ENCODE results near the gene MOAP1. TPM values are rescaled to one million over a fixed set of nuclear protein-coding genes. Genes with fewer than 3 reads are reported as not detected.

The MOAP1 gene
- total RNA-seq, 1 donor from 2014 or later, result 15.8 TPM

DNA sequence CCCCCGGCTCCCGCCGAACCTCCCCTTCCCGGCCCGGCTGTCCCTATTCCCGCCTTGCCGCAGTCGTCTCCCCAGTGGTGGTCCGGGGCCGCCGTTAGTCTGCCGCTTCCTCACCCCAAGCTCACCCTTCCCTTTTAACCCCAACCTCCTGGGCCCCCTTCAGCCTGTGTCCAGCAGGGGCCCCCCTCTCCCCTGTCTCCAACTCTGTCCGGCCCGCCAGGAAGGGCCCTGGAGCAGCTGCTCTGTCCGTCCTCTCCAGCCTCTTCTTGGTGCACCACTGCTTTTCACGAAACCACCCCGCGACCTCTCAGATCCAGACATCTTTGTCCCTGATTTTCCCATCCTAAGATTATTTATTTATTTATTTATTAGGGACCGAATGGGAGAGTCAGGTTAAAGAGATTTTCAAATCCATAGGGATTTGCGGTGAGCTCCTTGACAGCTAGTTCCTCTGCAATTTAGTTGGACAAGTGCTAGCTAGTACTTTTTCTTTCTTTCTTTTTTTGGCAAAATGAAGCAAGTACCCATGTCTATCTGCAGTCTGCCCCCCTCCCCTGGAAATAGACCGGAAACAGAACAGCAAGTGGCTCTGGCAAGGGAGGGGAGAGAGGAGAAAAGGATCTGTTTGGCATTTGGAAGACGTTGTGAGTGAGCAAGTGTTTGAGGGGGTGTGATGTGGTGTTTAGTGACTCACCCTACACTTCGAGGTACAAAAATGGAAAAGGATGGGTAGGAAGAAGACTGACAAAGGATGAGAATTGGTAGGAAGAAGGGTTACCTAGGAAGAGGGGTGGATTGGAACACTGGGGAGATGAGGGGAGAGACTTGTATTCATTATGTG lies 23.0 kb upstream of the MOAP1 start:
- TF ChIP-seq, protein P1, sequence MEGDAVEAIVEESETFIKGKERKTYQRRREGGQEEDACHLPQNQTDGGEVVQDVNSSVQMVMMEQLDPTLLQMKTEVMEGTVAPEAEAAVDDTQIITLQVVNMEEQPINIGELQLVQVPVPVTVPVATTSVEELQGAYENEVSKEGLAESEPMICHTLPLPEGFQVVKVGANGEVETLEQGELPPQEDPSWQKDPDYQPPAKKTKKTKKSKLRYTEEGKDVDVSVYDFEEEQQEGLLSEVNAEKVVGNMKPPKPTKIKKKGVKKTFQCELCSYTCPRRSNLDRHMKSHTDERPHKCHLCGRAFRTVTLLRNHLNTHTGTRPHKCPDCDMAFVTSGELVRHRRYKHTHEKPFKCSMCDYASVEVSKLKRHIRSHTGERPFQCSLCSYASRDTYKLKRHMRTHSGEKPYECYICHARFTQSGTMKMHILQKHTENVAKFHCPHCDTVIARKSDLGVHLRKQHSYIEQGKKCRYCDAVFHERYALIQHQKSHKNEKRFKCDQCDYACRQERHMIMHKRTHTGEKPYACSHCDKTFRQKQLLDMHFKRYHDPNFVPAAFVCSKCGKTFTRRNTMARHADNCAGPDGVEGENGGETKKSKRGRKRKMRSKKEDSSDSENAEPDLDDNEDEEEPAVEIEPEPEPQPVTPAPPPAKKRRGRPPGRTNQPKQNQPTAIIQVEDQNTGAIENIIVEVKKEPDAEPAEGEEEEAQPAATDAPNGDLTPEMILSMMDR (IDR thresholded peaks at IDR 0.05; ENCODE audit: insufficient read depth, low read length, severe bottlenecking), result peak; percentile 32
- Histone ChIP-seq H3K4me3 (ENCODE audit: low read depth, low read length) (peak overlapping the region; percentile 66), H3K36me3 (ENCODE audit: control insufficient read depth, insufficient read depth, low read length) (no peaks in the 10 kb centered on the region), H3K27me3 (ENCODE audit: control insufficient read depth, insufficient read depth, low read length) (no peaks in the 10 kb centered on the region)
- FAIRE-seq (no peak), DNase-seq (ENCODE audit: low read depth) (peak; percentile 75)

DNA sequence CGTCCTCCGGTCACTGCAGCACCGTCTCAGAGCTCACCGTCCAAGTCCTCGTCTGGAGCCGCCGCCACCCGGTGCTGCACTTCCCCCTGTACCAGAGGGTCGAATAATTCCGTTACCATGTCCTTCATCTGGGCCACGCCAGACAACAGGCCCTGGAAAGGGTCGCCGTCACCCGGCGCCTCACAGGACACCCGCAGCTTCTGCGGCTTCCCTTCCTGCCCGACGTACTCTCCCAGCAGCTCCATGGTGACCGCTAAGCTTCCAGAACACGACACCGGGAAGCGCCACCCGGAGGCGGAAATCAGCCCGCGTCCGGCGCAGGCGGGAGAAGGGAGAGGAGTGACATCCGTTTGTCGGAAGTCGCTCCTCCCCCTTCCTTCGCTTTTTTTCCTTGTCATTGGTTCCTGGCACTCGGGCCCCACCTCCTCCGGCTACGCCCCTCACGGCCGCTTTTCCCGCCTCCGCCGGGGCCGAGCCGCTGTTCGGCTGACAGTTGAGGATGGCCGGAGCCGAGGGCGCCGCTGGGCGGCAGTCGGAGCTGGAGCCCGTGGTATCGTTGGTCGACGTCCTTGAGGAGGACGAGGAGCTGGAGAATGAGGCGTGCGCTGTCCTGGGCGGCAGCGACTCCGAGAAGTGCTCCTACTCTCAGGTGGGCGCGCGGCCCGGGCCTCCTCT lies 22.2 kb upstream of the MOAP1 start, which contains the start of the genes GON7 and UBR7:
TSS of gene GON7 (minus strand) at position 273 of the 675 bp plus-strand sequence. CDS start at position 245, 28 bp downstream.
TSS of gene UBR7 (plus strand) at position 464 of the 675 bp plus-strand sequence. CDS start at position 500, 36 bp downstream.
- TF ChIP-seq, protein P1 (IDR thresholded peaks at IDR 0.05; ENCODE audit: insufficient read depth, low read length, severe bottlenecking), result peak; percentile 58
- DNase-seq (ENCODE audit: low read depth) (peak; percentile 93), FAIRE-seq (no peak)
- H3K27me3 ChIP-seq (ENCODE audit: control insufficient read depth, insufficient read depth, low read length), result no peaks in the 10 kb centered on the region
- no peaks in the 10 kb centered on the region for H3K36me3 ChIP-seq (ENCODE audit: control insufficient read depth, insufficient read depth, low read length)
- H3K4me3 ChIP-seq (ENCODE audit: low read depth, low read length), result peak within 1 kb of the TSS; percentile 66

DNA sequence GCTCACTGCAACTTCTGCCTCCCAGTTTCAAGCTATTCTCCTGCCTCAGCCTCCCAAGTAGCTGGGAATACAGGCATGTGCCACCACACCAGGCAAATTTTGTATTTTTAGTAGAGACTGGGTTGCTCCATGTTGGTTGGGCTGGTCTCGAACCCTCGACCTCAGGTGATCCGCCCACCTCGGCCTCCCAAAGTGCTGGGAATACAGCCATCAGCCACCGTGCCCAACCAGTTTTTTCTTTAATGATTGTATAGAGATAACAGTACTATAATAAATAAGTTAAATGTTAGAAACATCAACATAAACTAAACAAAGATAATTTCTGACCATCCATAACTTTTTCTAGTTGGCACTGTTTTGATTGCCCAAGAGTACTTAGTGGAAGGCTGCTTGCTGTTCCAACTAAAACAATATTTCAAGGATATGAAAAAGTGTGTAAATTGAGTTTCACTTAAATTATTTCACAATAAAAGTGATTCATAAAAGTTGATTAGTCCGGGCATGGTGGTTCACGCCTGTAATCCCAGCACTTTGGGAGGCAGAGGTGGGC lies 16.5 kb upstream of the MOAP1 start:
- no peaks in the 10 kb centered on the region for H3K36me3 ChIP-seq (ENCODE audit: control insufficient read depth, insufficient read depth, low read length)
- peak; percentile 27 for DNase-seq (ENCODE audit: low read depth)
- no peak for FAIRE-seq
- H3K4me3 ChIP-seq (ENCODE audit: low read depth, low read length), result no peak overlapping the region
- TF ChIP-seq, protein P1 (IDR thresholded peaks at IDR 0.05; ENCODE audit: insufficient read depth, low read length, severe bottlenecking), result no peak
- no peaks in the 10 kb centered on the region for H3K27me3 ChIP-seq (ENCODE audit: control insufficient read depth, insufficient read depth, low read length)

DNA sequence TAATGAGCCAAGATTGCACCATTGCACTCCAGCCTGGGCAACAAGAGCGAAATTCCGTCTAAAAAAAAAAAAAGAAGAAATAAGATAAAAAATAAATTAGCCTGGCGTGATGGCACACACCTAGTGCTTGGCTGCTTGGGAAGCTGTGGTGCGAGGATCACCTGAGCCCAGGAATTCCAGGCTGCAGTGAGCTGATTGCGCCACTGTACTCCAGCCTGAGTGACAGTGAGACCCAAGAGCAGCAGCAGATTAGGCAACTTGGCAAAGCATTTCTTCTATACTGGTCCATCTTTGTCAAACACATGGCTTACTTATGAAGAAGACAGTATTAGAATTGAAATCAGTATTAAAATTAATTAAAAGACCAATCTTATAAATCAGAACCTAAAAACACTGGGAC lies 15.9 kb upstream of the MOAP1 start:
- Histone ChIP-seq H3K27me3 (ENCODE audit: control insufficient read depth, insufficient read depth, low read length) (no peaks in the 10 kb centered on the region), H3K36me3 (ENCODE audit: control insufficient read depth, insufficient read depth, low read length) (no peaks in the 10 kb centered on the region), H3K4me3 (ENCODE audit: low read depth, low read length) (no peak overlapping the region)
- TF ChIP-seq, protein P1 (IDR thresholded peaks at IDR 0.05; ENCODE audit: insufficient read depth, low read length, severe bottlenecking), result no peak
- FAIRE-seq (no peak), DNase-seq (ENCODE audit: low read depth) (no peak)

DNA sequence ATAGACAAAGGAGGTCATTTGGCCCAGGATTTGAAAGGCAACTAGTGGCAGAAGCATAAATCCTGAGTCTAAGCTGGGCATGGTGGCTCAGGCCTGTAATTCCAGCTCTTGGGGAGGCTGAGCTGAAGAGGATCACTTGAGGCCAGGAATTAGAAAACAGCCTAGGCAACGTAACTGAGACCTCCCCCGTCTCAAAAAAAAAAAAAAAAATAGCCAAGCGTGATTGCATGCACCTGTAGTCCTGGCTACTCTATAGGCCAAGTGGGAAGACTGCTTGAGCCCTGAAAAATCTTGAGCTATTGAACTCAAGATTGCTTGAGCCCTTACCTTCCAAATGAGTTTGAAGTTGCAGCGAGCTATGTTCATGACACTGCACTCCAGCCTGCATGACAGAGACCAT lies 14.3 kb upstream of the MOAP1 start:
- H3K36me3 ChIP-seq (ENCODE audit: control insufficient read depth, insufficient read depth, low read length), result no peaks in the 10 kb centered on the region
- no peak for DNase-seq (ENCODE audit: low read depth)
- no peak overlapping the region for H3K4me3 ChIP-seq (ENCODE audit: low read depth, low read length)
- H3K27me3 ChIP-seq (ENCODE audit: control insufficient read depth, insufficient read depth, low read length), result no peaks in the 10 kb centered on the region
- FAIRE-seq, result no peak
- TF ChIP-seq, protein P1 (IDR thresholded peaks at IDR 0.05; ENCODE audit: insufficient read depth, low read length, severe bottlenecking), result no peak
